Measurements from ENCODE around the gene PDIK1L.
"Not testable (repeated sequence)": the region's sequence is repeated elsewhere in the genome, so short reads cannot be mapped to it uniquely, and the experiment has no call there.

PDIK1L gene

GRCh38 chr1:26092422-26092821 is 19.2 kb upstream of the PDIK1L start:
- DNase-seq, result no peak

DNA sequence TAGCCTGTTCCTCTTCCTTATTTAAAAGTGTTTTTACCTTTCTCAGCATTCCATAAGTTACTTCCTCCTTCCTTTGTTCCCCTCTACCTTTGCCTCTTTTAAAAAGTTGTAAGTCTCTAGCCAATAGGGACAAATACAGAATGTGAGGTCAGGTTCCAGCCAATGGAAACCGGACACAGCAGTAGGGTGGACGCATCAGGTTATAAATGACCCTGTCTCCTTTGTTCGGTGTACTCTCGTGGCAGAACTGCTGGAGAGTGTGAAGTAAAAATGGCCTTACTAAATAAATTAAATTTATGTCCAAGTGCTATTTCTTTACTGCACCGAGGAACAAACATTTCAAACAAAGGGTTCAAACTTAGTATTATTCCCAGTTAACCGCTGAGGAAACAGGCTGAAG is 18.1 kb upstream of the PDIK1L start:
- DNase-seq, result not testable (repeated sequence)

GRCh38 chr1:26094076-26094669 is 17.5 kb upstream of the PDIK1L start:
- no peak for DNase-seq

DNA sequence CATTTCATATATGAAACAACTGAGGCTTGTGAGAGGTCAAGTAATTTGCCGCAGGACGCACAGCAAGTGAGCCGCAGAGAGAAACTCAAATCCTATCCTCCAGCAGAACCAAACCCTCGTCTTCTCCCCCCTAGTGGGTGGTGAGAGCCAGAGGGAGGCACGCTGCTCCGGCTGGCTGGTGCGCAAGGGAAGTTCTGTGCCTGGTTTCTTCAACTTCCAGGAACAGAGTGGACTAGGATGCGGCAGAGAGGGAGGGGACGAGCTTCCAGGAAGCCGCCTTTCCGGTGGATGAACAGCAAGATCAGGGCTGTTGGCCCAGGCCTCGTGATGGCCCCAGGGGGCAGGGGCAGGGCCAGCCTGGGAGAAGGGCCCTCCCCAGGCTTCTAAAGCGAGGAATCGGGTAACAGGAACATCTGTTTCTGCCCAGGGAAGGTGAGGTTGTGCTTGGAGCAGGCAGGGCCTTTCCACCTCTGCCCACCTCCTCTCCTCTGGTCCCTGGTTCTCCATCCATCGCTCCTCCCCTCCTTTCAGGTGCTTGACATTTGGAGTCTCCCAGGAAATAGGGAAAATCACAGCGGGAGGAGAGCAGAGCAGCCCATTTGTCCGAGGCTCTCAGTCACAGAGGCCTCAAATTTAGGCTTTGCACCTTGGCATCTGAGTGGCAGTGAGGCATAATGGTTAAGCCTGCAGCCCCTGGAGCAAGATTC is 16.8 kb upstream of the PDIK1L start:
- DNase-seq, result peak; percentile 22

DNA sequence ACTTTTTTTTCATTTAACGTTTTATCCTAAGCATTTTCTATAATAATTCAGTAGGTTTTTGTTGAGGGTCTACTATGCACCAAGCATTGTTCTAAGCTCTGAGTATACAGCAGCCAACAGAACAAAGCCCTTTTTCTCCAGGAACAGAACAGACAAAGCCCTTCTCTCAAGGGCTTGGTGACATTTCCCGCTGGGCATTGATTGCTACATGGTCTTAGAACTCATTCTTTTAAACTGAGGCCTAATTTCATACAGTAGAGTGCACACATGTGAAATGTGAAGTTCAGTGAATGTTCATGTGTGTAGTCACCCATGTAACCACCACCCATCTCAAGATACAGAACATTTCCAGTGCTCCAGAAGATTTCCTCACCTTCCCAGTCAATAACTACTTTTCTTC is 15.2 kb upstream of the PDIK1L start:
- no peak for DNase-seq

GRCh38 chr1:26097696-26098095 is 13.9 kb upstream of the PDIK1L start:
- no peak for DNase-seq

DNA sequence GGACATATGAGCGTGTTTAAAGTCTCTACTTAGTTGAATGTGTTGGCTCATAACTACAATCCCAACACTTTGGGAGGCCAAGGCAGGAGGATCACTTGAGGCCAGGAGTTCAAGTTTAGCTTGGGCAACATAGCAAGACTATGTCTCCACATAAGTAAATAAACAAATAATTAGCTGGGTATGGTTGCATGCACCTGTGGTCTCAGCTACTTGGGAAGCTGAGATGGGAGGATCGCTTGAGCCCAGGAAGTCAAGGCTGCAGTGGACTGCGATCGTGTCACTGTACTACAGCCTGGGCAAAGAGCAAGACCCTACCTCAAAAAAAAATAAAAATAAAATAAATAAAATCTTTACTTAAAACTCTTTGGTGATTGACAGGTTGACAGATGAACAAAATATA is 13.0 kb upstream of the PDIK1L start:
- DNase-seq, result no peak

DNA sequence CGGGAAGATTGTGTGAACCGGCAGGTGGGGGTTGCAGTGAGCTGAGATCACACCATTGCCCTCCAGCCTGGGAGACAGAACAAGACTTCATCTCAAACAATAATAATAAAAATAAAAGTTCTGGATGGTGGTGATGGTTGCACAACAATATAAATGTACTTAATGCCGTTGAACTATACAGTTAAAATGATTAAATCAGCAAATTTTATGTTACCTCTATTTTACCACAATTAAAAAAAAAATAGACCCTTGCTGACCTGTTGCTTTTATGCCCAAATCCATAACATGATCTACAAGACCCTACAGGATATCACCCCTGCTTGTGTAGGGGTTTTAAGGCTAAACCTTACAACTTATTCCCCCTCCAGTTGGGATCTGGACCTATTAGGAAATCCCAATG is 11.8 kb upstream of the PDIK1L start:
- no peak for DNase-seq

GRCh38 chr1:26100204-26100603 is 11.4 kb upstream of the PDIK1L start:
- DNase-seq, result not testable (repeated sequence)

- DNase-seq, result no peak
Observed at GRCh38 chr1:26102119-26102518, 9.5 kb upstream of the PDIK1L start.

GRCh38 chr1:26102526-26102925 is 9.1 kb upstream of the PDIK1L start:
- DNase-seq, result no peak

- DNase-seq, result not testable (repeated sequence)
Observed at GRCh38 chr1:26105226-26105548, 6.4 kb upstream of the PDIK1L start.

- DNase-seq, result no peak
Observed at GRCh38 chr1:26109229-26110164, 2.1 kb upstream of the PDIK1L start.

DNA sequence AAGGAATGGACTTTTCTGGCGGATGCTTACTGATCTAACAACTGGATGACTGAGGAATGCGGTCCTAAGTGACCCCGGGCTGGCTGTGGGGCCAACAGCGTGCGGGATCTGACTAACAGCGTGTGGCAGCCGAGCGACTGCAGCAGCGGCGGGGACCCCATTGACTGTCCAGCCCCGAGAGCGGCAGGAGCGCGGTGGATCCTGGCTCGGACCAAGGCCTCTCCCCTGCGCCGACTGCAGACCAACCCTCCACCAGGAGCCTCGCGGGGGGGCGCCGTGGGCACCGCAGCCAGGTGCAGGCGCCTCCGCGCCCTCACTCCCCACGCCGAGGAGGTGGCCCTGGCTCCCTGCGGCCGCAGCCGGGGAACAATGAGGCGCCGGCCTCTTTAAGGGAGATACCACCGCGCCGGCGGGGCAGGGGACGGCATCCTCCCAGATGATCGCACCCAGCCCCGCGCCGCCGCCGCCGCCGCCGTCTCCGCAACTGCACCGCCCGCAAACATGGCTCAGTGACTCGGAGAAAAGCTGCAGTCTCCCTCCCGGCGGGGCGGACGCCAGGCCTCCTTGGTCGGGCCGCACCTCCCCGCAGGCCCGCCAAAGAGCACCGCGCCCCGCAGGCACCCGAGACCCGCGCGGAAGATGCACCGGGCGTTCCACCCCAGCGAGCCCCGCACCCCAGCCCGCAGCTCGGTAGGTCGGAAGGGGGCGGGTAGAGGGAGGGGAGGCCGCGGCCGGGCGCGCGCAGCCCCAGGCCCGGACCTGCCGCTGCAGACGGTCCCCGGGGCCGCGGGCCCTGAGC is 694 bp upstream of the PDIK1L start:
- no peak for DNase-seq

DNA sequence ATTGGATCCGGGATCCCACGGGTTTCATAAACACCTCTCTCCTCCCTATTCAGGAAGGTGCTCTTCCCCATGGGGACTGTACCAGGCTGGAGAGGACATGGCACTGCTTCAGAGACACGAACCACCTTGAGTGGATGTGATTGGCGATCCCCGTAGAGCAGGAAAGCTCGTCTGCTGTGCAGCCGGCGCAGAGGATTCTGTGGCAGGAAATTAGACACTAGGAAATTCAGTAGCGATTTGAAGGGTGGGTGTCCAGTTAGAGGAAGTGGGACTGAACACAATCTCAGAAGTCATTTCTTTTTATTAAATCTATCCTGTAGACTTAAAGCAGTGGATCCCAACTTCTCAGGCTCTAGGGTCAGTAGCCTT is 767 bp downstream of the PDIK1L start:
- no peak for DNase-seq

GRCh38 chr1:26114165-26114927 is 2.7 kb downstream of the PDIK1L start:
- no peak for DNase-seq

GRCh38 chr1:26119892-26120608 is 8.4 kb downstream of the PDIK1L start:
- no peak for DNase-seq

GRCh38 chr1:26121854-26122773 is 10.5 kb downstream of the PDIK1L start:
- no peak for DNase-seq

- no peak for DNase-seq
Observed at GRCh38 chr1:26122988-26123973, 11.7 kb downstream of the PDIK1L start.

Data from NCI-H187 treated with DMSO at 0.1 percent for 48 hours (cell line).